HTR-8/SVneo (cell line): ENCODE data around the gene LIPF.
"Not testable (repeated sequence)": the region's sequence is repeated elsewhere in the genome, so short reads cannot be mapped to it uniquely, and the experiment has no call there.

Source experiments
- DNase-seq: peaks from one replicate; pipeline ENCODE4 v3.0.0; 2011; ENCODE audit warnings: low spot score, mixed read lengths; ENCODE audit not compliant: insufficient read length
- FAIRE-seq: peaks from 2 replicates; lab custom pipeline; 2011; peaks lifted over from hg19 to GRCh38; lab: Jason Lieb, UNC

LIPF gene, protein sequence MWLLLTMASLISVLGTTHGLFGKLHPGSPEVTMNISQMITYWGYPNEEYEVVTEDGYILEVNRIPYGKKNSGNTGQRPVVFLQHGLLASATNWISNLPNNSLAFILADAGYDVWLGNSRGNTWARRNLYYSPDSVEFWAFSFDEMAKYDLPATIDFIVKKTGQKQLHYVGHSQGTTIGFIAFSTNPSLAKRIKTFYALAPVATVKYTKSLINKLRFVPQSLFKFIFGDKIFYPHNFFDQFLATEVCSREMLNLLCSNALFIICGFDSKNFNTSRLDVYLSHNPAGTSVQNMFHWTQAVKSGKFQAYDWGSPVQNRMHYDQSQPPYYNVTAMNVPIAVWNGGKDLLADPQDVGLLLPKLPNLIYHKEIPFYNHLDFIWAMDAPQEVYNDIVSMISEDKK

DNA sequence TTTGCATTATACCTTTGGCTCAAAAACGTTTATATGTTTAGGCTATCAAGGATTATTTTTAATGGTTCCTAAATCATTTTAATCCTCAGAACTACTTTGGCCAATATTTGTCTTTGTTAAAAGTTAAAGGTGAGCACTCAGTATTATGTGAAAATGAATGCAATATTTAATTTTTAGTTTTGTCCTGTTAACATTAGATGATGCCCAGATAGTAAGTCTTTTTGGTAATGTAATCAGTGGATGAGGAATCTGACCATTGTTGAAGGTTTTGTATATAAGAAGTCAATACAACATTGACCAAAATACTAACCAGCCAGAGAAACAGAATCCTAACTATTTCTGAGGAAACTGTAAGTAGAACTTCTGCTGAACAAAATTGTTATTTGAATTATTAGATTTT, at the start of gene LIPF:
LIPF (plus strand) TSS at position 301 of the 400 bp plus-strand sequence. CDS start 2,856 bp downstream, outside the sequence.
- no peak for DNase-seq
- no peak for FAIRE-seq

DNA sequence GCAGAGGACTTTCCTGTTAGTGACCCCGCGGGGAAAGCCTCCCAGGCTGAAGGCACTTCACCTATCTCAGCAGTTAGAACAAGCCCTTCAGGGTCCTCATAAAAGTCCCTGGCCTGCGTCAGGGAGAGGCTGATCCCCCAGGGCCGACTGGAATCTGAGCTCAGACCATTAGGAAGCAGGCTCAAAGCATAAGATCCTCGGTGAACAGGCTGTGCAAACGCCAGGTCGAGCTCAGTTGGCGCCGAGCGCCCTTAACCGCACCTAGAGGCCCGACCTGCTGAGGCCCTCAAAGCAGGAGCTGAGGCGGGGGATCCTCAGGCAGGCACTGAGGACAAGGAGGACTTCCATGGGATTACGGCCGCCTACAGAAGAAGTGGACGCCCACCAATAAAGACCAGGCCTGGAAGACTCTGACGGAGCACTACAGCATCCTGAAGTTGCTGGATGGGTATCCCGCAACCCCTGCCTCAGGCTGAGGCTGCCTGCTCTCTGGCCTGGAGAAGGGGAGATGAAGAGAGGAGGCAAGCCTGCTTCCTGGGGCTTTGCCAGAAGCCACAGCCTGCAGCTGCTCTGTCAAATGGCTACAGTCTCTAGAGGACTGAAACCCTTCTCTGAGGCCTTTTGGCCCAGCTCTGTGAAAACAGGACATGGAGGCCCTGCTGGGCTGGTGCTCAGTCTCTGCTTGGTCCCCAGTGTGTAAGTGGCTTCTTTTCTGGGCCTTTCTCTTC, 47.8 kb upstream of the LIPF start:
- DNase-seq (no peak), FAIRE-seq (no peak)

DNA sequence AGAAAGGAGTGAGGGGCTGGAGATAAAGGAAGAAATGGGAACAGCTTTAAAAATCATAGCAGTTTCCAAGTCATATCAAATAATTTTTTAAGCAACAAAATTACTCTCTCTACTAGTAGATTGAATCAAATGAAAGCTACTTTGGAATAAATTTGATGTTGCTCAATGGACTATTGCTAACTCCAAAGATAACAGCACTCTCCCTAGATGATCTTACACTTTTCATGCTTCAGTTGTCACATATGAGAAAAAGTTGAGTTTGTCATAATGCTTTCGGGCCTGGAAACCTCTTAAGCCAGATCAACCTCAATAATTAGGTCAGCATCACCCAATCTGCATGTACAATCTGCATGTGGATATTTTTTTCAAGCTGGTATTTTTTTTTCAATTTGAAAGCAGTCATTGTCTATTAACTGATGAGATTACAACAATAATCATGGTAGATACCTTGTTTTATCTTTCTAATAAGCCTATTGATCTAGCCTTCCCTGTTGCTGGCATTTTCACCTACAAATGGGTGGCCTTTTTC, 46.4 kb upstream of the LIPF start:
- no peak for FAIRE-seq
- no peak for DNase-seq

DNA sequence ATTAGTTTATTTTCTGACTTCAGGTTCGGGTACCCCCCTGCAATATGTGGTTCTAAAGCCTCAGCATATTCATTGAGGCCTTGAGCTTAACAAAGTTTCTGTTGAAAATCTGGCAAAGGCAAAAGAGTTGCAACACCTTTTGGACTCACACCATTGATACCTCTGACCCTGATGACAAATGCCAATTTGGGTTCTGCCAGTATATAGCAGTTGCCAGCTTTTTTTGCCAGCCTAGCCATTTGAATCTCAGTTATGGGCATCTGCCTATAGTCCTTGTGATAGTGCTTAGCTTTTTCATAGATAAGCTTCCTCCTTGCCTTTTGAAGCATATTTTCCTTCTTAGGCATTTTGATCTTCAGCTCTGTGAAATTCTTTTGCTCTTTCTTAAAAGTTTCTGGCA, 45.7 kb upstream of the LIPF start:
- FAIRE-seq (no peak), DNase-seq (no peak)

DNA sequence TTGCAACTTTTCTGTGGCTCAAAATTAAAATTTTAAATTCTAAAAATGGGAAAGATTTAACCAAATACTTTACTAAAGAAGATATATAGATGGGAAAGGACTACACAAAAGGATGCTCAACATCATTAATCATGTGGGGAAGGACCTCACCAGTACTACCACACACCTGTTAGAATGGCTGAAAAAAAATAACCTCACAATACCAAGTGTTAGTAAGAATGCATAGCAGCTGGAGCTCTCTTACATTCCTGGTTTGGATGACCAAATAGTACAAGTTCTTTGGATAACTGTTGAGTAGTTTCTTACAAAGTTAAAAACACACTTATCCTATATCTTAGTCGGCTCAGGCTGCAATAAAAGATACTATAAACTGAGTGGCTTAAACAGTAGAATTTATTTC, 43.8 kb upstream of the LIPF start:
- FAIRE-seq (no peak), DNase-seq (no peak)

DNA sequence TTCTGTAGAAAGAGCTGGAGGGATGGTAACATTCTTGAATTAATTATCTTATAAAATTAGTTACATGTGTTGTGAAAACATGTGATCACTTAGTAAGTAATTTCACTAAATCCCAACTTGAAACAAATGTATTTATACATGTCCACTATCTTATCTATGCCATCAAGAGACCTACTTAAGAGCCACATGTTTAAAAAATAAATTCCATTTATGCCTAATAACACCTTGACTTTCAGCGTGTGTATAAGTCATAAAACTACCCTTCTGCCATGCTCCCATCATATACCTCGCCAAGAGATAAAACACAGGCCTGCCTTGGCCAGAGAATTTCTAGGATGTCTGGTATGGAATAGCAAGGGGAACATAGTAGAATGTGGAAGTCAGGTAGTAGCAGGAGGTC, 40.4 kb upstream of the LIPF start:
- no peak for DNase-seq
- FAIRE-seq: no peak

DNA sequence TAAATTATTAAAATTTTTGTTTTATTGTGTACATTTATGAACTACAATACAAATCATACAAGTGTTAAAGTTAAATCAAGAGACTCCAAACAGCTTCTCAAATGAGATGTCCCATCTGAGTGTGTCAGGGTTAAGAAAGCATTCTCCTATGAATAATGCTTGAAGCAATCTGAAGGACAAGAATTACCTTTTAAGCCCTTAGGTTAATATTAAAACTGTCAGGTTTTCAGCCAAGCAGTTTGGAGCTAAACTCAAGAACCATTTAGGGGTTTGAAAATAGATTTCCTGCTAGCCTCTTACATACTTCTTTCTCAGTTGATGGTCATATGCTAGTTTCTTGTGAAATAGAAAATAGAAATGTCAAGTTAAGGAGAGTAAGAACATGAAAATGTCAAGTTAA, 39.4 kb upstream of the LIPF start:
- DNase-seq (no peak), FAIRE-seq (no peak)

DNA sequence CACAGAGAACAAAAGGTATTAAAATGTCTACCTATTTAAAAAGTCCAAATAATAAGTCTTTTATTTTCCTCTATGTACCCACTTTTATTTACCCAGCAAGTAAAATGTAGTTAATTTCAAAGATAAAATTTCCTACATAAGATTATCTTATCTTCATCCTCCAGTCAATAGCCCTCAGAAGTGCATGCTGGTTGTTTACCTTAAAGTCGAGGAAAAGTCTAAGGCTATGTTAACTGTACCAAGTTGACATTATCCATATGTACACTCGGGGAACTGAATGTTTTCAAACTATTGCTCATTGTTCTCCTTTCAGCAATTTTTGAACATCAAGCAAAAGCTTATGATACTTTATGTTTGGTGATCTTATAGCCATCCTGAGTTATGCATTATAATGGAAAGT, 24.1 kb upstream of the LIPF start:
- DNase-seq (no peak), FAIRE-seq (no peak)

DNA sequence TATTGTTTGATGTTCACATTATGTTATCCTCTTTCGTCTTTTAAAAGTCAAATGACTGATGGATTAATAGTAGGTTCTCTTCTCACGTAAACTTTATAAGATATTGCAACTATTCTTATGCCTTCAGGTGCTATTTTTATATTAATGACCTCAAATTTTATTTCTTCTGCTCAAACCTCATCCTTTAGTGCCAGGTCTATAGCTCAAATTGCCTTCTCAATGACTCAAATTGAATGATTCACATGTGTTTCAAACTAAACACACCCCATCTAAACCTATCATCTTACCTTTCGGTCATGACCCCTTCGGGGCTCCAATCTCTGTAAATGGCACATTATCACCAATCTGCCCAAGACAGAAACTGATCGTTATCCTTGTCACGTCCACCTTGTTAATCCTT, 22.0 kb upstream of the LIPF start:
- FAIRE-seq (no peak), DNase-seq (no peak)

DNA sequence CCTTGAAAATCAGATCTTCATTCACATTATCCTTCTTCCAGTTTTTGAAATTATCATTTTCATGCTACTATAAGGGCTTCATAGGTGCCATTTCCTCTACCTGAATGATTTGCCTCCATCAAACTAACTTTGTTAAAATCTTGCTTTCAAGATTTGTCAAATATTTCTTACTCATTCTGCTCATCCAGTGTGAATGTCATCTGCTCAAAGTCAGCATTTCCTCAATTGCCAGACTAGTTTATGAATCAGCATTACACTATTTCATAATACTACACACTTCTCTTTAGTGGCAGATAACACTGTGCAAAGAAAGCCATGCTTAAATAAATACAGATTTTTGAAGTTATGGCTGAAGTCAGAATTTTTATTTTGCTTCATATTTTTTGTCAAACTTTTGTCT, 21.3 kb upstream of the LIPF start:
- FAIRE-seq: no peak

DNA sequence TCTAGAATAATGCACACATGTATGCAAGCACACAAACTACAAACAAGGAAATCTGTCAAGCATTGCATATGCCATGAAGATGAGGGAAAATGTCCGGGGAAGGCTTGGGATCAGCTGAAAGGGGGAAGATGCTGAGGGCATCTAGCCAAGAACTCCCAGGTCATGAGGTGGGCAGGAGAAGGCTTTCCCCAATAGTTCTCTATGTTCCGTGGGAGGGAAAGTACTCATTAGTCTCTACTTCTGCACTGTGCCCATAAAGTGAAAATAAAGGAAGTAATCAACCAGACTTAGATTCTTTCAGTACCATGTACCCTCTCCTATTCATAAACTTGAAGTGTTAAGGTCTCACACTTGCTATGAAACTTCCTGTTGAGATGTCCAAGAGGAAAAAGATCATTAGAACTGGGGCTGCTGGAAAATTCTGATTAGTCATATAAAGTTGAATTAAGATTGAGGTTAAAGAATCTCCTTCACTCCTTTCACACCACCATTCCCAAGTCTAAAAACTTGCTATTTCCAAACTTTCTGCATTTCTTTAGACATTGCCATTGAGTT, 17.1 kb upstream of the LIPF start:
- DNase-seq: no peak
- FAIRE-seq: no peak

More for the DNA sequence above, 21.3 kb upstream of the LIPF start:
- DNase-seq: no peak

DNA sequence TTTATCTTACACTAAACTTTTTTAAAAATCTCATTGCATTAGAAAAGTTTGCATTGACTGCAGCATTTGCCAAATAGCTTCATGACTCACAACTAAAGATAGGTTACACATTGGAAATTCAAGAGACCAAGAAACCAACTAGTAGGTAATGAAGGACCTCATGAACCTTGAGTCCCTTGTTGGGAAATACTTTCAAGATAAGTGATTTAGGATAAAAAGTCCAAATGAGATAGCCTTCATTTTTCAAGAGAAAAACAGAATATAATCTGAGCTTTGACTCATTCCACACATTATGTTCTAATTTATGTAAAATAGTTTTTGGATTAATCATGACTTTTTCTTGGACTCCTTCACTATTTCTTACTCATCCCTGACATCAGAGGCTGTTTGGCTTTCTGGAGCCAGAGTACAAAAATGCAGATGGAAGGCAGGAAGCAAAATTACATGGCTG, 13.1 kb upstream of the LIPF start:
- FAIRE-seq: no peak
- DNase-seq: peak; percentile 40

DNA sequence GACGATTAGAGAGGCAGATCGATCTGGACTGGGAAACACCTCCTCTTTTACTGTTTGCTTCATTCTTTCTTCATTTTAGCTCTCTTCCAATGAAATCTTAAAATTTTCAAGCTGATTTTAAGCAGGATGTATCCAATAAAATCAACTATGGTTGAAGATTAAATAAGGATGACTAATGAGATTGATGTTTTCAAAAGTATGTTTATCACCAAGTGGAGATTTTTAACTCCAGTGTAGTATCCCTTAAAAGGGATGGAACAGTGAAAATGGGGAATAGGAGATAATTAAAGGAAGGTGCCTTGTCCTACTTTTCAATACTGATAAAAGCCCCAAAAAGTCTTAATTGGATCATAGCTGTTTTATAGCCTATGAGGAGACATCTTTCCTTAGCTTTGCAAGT, 11.6 kb upstream of the LIPF start:
- FAIRE-seq (no peak), DNase-seq (no peak)

DNA sequence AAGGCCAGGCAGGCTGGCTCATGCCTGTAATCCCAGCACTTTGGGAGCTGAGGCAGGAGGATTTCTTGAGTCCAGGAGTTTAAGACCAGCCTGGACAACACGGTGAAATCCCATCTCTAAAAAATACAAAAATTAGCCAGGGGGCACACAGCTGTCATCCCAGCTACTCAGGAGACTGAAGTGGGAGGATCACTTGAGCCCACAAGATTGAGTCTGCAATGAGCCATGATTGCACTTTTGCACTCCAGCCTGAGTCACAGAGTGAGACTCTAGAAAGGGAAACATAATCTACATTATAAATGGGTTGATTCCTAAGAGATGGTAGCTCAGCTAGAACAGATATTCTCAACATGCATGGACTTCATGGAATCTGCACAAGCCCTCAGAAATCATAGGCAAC, 6.3 kb upstream of the LIPF start:
- DNase-seq (no peak), FAIRE-seq (no peak)

DNA sequence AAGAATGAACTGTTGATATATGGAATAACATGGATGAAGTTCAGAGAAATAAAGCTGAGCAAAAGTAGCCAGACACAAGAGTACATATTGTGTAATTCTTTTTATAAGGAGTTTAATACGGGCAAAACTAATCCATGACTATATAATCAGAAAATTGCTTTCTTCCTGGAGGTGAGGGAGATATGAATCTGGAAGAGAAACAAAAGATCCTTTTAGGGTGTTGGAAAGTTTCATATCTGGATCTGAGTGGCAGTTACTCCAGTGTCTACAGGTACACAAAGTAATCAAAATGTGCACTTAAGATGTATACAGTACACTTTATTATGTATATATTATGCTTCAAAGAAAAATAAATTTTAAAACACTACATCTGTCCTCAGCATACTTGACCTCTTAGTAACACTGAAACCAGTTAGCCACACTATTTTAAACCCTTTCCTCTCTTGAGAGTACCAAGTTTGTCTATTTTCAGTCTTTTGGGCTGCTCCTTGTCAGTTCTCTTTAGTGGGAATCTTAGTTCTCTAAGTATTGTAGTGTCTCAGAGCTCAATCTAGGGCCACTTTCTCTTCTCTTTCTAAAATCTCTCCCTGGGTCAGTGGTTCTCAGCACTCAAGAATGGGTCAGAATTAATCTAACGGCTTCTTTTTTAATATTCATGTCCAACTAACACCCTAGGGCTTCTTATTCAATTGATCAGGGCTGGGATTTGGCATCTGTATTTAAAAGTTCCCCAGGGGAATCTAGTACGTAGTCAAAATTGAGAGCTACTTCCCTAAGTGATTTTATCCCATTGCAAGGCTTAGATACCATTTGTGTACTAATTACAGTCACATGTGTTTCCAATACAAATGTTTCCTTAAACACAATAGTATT, 4.3 kb upstream of the LIPF start:
- no peak for FAIRE-seq

DNA sequence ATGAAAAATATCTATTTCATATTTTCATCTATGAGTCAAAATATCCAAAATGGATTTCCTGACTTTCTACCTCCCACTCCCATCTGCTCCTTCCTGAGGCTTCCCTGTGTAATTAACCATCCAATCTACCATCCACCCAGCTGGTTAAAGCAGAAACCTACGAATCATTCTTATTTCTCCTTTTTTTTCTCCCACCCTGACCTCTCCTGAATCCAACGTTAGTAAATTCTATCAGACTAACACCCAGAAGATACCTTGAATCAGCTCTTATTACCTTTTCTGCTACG, 3.7 kb upstream of the LIPF start:
- DNase-seq (no peak), FAIRE-seq (no peak)

More for the DNA sequence above, 4.3 kb upstream of the LIPF start:
- DNase-seq: no peak

DNA sequence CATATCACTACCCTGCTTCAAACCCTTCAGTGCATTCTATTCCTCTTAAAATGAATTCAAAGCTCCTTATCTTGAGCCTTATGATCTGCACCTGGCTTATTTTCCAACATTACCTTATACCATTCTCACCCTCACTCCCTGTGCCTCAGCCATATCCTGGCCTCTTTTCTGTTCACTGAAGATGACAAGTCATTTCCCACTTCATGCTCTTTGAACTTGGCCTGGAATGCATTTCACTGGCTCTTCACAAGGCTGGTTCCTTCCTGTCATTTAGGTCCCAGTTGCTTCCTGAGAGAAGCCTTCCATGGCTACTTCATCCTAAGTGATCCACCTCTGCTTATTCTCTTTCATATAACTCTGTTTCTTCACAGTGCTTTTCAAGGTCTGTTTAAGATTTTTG, 3.2 kb upstream of the LIPF start:
- no peak for FAIRE-seq
- no peak for DNase-seq

DNA sequence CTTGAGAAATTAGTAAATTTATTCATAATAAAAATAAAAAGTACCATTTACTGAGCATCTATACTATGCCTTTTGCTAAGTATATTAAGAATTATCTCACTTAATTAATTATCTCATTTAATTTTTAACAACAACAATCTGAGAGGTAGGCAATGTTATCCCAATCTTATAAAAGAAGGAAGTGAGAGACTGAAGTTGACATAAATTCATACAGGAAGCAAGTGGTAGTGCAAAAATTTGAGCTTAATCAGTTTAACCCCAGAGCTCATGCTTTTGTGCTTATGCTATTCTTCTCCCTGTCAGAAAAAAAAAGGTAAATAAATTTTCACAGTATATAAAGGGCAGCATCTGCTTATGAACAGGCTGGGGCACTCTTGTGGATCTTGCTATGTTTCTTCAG, 2.7 kb upstream of the LIPF start:
- DNase-seq (no peak), FAIRE-seq (no peak)

DNA sequence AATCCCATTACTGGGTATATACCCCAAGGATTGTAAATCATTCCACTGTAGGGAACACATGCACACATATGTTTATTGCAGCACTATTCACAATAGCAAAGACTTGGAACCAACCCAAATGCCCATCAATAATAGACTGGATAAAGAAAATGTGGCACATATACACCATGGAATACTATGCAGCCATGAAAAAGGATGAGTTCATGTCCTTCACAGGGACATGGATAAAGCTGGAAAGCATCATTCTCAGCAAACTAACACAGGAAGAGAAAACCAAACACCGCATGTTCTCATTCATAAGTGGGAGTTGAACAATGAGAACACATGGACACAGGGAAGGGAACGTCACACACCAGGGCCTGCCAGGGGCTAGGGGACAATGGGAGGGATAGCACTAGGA, 1.1 kb upstream of the LIPF start:
- not testable (repeated sequence) for FAIRE-seq, DNase-seq

DNA sequence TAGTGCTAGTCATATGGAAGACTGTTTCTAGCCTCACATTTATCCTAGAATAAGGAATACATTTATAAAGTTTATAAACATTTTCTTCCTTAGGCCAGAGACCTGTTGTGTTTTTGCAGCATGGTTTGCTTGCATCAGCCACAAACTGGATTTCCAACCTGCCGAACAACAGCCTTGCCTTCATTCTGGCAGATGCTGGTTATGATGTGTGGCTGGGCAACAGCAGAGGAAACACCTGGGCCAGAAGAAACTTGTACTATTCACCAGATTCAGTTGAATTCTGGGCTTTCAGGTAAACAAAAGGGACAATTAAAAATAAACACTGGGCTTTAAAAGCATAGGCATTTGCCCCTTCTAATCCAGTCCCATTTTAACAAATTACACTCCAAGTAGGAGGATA, 4.2 kb downstream of the LIPF start:
- DNase-seq (no peak), FAIRE-seq (no peak)
